GM12892 (cell line): ENCODE measurements around the gene FAM13A. TPM values are rescaled to one million over a fixed set of nuclear protein-coding genes. Genes with fewer than 3 reads are reported as not detected.

ENCODE experiments used
- DNase-seq: peaks from one replicate; pipeline ENCODE4 v3.0.0; 2011; ENCODE audit not compliant: insufficient read length
- FAIRE-seq: peaks from 2 replicates; lab custom pipeline; 2011; peaks lifted over from hg19 to GRCh38; lab: Jason Lieb, UNC
- POLR2A ChIP-seq: IDR thresholded peaks from 2 replicates; pipeline ENCODE4 v1.6.1; 2011; ENCODE audit warnings: low read depth, low read length, control low read depth
- POLR2AphosphoS5 ChIP-seq: IDR thresholded peaks from 2 replicates; pipeline ENCODE4 v1.6.1; 2011; ENCODE audit warnings: low read depth, low read length, control low read depth
- TAF1 ChIP-seq: IDR thresholded peaks from 2 replicates; pipeline ENCODE4 v1.6.1; 2011; ENCODE audit warnings: low read depth, mild to moderate bottlenecking, control low read depth, low read length, borderline replicate concordance
- polyA plus RNA-seq: library from polyadenylated mRNA; unstranded; fragments of >200 nt; gene quantifications from one replicate; pipeline ENCODE4 v1.2.1, GENCODE V29; 2012; ENCODE audit warnings: missing spikeins, inconsistent platforms; ENCODE audit not compliant: missing spikeins

FAM13A gene
- polyA plus RNA-seq, result 1.0 TPM

- DNase-seq (no peak), FAIRE-seq (no peak)
- no peak for TF ChIP-seq POLR2AphosphoS5
- no peak for TF ChIP-seq TAF1
- no peak for TF ChIP-seq POLR2A
These were observed at the start of gene FAM13A for GRCh38 chr4:89056953-89057398. Gene FAM13A (minus strand): TSS chr4:89057185. CDS start chr4:89056964, 221 bp downstream.

GRCh38 chr4:89105726-89106125, 48.7 kb upstream of the FAM13A start:
- DNase-seq, result no peak
- no peak for FAIRE-seq
- TF ChIP-seq POLR2A (no peak), POLR2AphosphoS5 (no peak), TAF1 (no peak)

- TF ChIP-seq POLR2AphosphoS5, result no peak
- TF ChIP-seq TAF1, result no peak
- no peak for TF ChIP-seq POLR2A
- FAIRE-seq, result peak; percentile 93
These were observed 44.5 kb upstream of the FAM13A start for GRCh38 chr4:89101256-89102161.

GRCh38 chr4:89100853-89101252, 43.9 kb upstream of the FAM13A start:
- no peak for TF ChIP-seq POLR2A
- no peak for TF ChIP-seq POLR2AphosphoS5
- no peak for TF ChIP-seq TAF1
- no peak for DNase-seq
- peak; percentile 88 for FAIRE-seq

More at GRCh38 chr4:89101256-89102161, 44.5 kb upstream of the FAM13A start:
- peak; percentile 24 for DNase-seq

DNA sequence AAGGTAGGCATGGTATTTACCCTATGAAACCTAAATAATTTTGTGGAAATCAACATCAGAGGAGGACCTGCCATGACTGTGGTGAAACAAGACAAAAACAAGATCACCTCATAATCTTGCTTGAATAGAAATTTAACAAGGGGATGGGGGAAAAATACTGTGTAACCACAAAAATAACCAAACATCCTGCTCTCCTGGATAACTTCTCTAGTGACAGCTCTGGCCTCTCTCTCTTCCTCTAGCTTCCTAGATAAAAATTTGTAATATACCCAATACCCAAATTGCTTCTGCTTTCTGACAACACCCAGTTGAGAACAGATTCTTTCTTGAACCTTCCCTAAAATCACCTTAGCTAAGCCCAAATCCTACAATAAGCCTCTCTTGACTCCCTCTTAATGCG, 42.5 kb upstream of the FAM13A start:
- FAIRE-seq, result no peak
- DNase-seq, result no peak
- no peak for TF ChIP-seq POLR2A
- no peak for TF ChIP-seq TAF1
- TF ChIP-seq POLR2AphosphoS5, result no peak

DNA sequence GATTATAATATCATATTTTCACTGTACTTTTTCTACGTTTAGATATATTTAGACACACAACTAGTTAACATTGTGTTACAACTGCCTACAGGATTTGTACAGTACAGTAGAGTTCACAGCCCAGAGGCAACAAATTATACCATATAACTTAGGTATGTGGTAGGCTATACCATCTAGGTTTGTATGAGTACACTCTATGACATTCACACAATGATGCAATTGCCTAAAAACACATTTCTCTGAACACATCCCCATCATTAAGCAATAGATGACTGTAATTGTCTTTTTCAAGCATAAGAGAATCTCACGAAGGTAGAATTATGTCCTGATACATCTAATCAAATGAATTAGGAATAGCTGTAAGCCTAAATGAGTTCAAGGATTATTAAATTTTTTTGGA, 42.0 kb upstream of the FAM13A start:
- no peak for FAIRE-seq
- no peak for TF ChIP-seq TAF1

GRCh38 chr4:89078300-89078699, 21.3 kb upstream of the FAM13A start:
- TF ChIP-seq POLR2AphosphoS5 (no peak), TAF1 (no peak), POLR2A (no peak)
- DNase-seq (no peak), FAIRE-seq (no peak)

More for the DNA sequence above, 42.0 kb upstream of the FAM13A start:
- no peak for DNase-seq

GRCh38 chr4:89077761-89078160, 20.8 kb upstream of the FAM13A start:
- no peak for TF ChIP-seq POLR2A
- no peak for TF ChIP-seq POLR2AphosphoS5
- TF ChIP-seq TAF1, result no peak
- no peak for FAIRE-seq
- no peak for DNase-seq

GRCh38 chr4:89072921-89073320, 15.9 kb upstream of the FAM13A start:
- no peak for DNase-seq
- TF ChIP-seq TAF1 (no peak), POLR2AphosphoS5 (no peak), POLR2A (no peak)
- no peak for FAIRE-seq

- DNase-seq (no peak), FAIRE-seq (no peak)
- TF ChIP-seq POLR2AphosphoS5, result no peak
These were observed 14.3 kb upstream of the FAM13A start for GRCh38 chr4:89071311-89071710.

DNA sequence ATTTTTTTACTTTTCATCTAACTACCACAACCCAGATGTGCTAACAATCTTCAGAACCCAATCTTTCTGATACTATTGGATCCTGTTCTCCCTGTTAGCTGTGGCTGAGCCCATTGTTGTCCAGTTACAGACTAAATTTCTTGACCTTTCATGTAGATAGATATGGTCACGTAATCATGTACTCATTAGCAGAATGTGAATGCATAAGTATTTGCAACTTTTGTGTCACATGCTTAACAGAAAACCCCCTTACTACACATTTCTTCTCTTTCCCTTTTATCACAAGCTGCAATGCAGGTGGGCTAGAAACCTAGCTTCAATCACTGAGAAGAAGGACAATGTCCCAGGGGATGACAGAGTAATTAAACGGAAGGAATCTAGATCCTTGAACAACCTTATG, 13.1 kb upstream of the FAM13A start:
- TF ChIP-seq TAF1, result no peak
- no peak for TF ChIP-seq POLR2AphosphoS5
- no peak for TF ChIP-seq POLR2A
- FAIRE-seq (no peak), DNase-seq (no peak)

GRCh38 chr4:89069481-89069880, 12.5 kb upstream of the FAM13A start:
- FAIRE-seq (no peak), DNase-seq (no peak)
- no peak for TF ChIP-seq POLR2AphosphoS5
- TF ChIP-seq TAF1, result no peak
- no peak for TF ChIP-seq POLR2A
